NCI-H1417 (cell line): Measurements from ENCODE around the gene TNC.

ENCODE experiments used
- DNase-seq, 3 experiments: peaks; one replicate each; lab custom pipeline; 2025; lab: John Stamatoyannopoulos, UW

The TNC gene

DNA sequence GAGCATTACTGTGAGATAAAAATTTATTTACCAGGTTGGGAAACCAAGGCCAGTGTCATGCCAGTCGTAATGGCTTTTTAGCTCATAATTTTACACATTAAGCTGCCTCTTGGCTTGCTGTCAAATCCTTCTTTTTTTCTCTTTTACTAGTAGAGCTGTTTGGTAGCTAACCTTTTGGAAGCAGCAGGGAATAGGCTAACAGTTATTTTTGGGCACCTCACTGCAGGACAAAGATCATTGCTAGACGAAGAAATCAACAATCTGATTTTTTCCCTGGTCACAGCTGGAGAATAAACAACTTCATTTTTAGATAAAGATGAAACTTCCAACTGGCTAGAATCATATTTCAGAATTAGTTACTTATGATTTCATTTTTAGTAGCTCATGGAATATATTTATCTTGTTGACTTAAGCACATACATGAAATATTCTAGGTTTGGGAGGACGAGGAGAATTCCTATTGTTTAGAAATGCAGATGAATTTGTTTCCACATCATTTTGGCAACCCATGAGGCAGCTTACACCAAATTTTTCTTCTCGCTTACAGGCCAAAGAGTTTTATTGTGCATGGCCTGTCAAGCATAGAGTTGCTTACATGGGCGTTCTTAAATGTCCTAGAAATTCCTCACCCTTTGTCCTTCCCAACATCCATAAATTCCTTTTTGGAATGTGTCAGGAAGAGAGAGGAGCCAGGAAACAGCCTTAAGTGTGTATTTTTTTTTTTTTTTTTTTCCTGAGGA lies 19.6 kb downstream of the TNC start:
- DNase-seq, result no peak

DNA sequence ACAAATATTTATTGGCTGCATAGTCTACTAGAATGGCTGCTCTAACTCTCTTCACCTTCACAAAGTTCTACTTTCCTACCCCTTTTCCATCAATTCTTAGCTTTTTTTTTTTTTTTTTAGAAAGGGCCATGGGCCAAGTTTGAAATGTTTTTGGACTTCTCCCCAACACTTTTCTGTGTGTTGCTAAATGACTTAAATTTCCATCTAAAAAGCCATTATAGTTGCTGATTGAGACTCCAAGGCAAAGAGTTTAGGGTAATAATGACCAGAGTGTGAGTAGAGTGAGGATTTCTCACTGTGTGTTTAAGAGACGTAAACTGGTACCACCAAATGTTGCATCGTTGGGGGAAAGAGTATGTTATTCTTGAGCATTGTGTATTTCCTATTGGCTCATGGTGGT lies 24.4 kb downstream of the TNC start:
- DNase-seq, result no peak

DNA sequence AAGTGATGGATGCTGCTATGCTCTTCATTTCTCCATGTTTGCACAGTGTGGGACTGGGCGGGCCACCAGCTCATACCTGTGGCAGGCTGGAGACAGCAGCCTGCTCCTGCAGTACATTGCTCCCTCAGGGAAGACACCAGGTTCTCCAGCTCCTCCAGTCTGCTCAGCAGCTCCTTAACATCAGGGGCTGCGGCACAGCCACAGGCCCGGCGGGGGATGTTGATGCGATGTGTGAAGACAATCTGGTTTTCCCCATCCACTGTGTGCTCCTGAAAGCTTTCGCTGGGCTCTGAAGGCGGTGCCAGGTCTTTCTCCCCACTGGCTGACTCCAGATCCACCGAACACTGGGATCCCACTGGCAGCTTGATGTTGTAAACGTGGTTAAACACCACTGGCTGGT lies 27.5 kb downstream of the TNC start:
- DNase-seq, result no peak

DNA sequence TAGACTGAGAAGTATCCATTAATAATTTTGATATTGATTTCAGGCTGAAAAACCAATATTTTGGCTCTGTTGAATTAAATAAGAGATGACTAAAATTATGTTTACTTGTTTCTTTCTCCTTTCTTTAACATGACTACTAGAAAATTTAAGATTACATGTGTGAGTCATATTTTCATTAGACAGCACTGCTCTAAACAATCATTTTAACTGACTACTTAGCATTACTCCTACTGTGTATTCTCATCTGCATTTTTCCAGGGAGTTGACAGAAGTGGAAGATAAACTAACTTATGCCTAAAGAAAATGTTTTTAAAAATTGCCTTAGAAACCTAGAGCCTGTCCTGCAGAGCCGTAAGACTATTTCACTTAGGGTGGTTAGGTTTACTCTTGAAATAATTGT lies 29.1 kb downstream of the TNC start:
- DNase-seq, result no peak

DNA sequence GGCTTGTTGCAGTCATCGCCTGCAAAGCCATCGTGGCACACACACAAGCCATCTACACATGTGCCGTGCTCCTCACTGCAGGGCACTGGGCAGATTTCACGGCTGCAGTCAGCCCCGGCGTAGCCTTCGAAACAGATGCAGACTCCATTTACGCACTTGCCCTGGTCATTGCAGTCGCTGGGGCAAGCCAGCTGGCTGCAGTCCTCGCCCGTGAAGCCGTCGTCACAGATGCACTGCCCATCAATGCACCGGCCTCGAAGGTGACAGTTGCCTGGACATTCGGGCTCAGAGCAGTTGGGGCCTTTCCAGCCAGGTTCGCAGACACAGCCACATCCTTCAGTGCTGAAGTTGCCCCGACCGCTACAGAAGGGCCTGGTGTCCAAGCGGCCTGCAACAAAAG lies 31.1 kb downstream of the TNC start:
- no peak for DNase-seq

DNA sequence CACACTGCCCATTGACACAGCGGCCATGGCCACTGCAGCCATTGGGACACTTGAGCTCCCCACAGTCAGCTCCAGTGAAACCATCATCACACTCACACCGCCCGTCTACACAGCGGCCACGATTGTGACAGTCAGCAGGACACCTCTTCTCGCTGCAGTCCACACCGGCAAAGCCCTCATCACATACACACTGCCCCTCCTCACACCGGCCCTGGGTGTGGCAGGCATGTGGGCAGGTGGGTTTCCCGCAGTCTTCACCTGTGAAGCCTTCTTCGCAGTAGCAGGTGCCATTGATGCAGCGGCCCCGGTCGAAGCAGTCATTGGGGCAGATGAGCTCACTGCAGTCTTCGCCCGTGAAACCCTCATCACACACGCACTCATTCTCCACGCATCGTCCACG lies 31.5 kb downstream of the TNC start:
- DNase-seq, result no peak

DNA sequence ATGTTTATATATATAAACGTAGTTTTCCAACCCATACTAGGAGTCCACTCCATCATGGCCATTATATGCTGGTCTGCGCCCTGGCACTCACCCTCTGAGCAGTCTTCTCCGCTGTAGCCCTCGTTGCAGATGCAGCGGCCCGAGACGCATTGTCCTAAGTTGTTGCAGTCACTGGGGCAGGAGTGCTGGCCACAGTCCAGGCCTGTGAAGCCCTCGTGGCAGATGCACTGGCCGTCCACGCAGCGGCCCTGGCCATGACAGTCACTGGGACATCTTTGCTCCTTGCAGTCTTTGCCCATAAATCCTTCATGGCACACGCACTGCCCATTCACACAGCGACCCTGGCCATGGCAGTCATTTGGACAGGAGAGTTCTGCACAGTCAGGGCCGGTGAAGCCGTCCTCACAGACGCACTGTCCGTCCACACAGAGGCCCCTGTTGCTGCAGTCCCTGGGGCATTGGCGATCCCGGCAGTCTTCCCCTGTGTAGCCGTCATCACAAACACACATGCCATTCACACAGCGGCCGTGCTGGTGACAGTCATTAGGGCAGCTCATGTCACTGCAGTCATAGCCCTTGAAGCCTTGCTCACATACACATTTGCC lies 32.1 kb downstream of the TNC start:
- DNase-seq, result no peak

DNA sequence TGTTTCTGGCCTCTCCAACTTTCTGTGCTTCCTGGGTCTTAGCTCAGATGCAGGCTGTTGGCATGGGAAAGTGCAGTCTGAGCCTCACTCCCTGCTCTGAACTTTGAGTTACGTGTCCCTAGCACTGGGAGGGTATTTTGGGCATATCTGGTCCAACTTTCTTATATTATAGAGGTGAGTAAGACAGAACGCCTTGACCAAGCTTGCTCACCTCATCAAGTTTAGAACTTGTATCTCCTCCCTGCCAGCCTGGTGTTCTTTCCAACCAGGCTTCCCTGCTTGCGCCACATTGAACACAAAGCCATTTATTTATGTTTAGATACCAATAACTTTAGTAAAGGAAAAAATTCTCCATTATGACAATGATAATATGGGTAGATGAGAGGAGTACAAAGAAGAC lies 33.2 kb downstream of the TNC start:
- DNase-seq, result no peak

DNA sequence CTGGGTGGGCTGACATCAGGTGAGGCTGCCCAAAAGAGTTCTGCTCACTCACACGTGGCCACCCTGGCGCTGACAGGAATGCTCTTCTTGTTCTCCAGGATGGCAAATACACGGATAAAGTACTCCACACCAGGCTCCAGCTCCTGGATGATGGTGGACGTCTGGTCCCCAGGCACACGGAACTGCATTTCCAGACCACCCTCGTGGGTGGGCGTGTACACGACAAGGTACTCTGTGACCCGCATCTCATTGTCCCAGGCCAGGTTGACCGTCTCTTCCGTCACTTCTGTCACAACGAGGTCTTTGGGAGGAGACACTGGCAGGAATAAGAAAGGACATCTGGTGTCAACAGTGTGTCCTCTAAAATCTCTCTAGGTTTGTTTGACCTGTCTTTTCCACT lies 33.8 kb downstream of the TNC start:
- DNase-seq, result no peak

DNA sequence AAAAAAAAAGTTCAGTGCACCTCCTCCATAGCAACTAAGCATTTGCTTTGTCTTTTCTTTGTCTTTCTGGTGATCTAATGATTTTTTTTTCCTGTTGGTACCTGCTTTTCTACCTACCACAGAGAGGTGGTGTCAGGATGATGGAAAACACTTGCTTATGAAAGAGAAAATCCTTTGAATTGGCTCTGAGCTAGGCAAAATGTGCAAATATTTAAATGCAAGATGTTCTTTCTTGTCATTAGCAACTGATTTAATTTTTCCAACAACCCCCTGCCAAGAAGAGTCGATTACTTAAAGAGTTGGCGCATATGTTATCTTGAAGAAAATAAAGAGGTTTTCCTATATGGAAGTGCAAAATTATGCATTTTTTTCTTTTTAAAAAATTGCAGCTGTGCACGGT lies 37.7 kb downstream of the TNC start:
- DNase-seq, result no peak

DNA sequence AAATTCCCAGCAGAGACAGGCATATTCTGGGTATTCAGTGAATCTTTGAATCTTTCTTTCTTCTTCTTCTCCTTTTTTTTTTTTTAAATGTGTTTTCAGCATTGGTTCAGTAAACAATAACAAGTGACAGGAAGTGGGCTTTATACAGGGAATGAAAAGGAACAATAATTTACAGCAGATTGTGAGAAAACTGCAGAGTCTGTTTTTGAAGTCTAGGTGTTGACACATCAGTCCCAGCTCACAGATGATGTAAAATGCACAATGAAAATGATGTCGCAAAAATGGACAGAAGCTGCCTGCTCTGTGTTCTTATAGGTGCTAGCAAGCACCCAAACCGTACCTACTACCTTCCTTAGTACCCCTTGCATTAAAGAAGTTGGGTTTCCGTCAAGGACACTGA lies 38.8 kb downstream of the TNC start:
- no peak for DNase-seq

DNA sequence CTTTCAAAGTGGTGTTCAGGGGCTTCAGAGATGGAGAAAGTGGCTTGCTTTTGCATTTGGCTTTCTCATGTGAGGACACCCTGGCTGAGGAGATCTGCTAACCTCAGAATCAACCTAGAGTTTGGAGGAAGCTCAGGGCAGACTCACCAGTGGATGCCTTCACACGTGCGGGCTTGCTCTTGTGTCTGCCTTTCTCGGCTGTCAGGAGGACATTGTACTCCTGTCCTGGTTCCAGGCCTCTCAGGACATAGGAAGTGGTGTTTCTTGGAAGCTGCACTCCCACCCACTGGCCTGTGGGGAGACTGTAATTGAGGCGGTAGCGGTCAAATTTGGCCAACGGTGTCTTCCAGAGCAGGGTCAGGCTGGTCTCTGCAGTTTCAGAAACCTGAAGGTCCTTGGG lies 44.5 kb downstream of the TNC start:
- no peak for DNase-seq

DNA sequence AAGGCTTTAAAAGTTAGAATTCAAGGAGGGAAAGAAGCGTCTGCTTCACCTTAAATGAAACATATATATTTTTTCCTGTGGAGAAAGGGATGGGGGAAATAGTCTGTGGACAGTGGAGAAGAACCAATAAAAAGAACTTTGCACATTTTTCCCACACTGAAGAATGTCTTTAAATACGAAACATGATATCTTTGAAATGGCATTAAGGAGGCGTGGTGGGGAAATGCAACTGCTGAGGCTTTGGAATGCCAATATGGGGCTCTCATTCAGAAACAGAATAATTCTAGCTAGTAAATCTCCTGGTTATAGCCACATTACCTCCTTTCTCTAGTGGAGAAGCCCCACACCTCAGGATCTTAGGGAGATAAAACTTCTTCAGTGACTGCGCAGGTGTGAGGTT lies 46.8 kb downstream of the TNC start:
- no peak for DNase-seq

DNA sequence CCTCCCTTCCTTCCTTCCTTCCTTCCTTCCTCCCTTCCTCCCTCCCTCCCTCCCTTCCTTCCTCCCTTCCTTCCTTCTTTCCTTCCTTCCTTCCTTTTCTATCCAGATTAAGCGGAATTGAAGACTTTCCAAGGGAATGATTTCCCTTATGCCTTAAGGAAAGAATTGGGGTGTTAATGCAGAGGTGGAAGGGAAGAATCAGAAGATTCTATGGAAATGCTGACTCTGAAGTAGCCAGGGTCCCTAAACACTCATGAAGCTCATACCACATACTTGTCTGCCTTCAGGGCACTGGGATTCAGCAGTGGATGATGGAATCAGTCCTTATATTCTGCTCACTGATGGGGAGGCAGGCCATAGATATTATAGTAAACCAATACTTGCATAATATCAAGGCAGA lies 48.2 kb downstream of the TNC start:
- DNase-seq, result no peak

DNA sequence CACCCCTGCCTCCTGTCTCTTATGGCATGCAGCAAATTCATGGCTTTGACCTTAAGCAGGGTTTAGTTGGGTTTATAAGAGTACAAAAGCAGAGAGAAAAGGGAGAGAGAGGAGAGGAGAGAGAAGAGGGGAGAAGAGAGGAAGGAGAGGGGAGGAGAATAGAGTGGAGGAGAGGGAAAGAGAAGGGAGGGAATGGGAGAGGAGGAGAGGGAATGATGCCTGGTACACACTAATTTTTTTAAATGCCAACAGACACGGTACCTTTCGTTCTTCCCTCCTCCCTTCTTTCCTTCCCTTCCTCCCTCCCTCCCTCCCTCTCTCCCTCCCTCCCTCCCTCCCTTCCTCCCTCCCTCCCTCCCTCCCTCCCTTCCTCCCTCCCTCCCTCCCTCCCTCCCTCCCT lies 48.7 kb downstream of the TNC start:
- DNase-seq, result no peak

DNA sequence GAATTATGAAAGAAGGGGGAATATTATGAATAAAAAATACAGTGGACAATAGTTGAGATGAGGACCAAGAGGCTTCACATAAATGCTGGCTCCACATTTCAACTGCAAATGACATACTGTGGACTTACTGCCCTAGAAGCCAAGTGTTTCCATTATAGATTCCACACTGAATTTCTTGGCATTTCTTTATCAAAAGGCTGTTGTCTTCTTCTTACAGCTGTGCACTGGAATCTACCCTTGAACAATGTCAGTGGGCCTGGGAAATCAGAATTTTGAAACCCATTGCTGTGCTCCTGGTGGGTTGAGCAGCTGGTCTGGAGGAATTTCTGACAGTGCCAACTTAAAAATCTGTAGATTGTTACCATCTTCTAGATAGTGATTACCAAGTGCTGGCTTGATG lies 49.9 kb downstream of the TNC start:
- no peak for DNase-seq

DNA sequence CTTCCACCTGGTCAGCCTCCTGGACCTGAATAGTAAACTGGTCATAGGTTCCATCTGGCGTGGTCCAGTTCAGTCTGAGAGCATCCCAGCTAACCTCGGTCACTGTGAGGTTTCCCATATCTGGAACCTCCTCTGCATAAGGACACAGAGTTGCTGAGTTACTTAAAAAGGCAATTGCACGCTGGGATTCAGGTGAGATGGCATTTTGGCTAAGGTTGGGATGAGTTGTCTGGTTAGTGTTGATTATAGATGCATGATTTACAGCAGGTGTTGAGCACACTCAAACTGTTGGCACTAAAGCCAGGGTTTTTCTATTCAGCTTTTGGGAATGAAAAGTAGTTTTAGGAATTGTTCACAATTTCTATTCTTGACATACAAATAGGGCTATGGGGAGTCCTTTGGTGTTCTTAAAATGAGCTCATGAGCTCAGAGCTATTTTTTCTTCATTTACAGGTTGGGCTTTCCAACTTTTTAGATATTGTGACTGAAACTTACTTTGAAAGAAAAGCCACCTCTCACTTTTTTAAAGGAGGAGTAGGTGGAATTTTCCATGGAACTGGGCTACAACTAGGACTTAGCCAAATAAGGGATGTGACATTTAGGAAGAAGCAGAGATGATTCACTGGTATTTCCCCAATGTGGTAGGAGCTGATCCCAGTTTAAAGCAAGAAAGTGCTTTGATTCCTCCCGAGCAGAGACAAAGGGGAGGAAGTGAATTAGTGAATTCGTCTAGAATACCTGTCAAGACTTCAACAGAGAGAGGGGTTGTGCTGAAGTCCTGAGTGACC lies 54.7 kb downstream of the TNC start:
- DNase-seq, result no peak

DNA sequence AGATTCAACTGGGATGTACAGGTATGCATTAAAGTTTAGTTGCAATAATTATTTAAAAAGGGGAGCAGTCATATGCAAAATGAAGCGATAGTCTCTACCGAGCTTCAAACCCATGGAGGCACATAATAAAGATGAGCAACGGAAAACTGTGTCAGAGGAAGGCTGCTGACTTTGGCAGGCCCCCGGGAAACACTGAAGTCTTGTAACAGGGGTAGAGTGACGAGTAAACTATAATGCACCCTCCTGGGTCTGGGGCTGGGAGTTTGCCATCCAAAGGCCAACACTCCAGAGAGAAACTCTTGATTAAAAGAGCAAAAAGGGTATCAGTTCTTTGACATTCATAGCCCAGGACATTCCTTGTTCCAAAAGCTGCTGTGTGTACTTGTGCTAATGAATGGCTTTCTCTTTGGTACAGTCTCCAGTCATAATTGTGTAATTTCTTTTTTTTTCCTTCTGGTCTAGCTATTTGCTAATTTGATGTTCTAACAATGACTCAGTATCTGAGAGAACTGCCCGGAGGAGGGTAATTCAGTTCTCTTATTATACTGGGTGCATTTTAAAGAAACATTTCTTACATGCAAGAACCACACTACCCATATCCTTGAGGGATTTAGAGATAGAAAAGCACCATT lies 59.2 kb downstream of the TNC start:
- no peak for DNase-seq

DNA sequence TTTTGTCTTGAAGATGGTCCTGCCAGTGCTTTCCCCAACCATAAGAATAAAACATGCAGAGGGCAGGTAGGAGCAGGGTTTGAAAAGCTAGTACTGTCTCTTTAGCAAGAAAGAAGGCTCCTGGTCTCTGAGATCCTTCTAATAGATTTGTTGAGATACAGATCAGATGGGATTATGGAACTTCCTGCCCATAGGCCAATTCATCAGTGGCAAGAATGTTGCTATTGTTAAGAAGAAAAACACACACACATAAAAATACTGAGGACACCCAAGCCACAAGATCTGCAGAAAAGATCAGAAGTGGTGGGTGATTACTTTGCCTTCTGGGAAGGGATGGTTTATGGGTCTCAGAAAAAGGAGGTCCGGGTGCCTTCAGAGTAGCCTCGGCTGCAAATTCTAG lies 59.8 kb downstream of the TNC start:
- no peak for DNase-seq

DNA sequence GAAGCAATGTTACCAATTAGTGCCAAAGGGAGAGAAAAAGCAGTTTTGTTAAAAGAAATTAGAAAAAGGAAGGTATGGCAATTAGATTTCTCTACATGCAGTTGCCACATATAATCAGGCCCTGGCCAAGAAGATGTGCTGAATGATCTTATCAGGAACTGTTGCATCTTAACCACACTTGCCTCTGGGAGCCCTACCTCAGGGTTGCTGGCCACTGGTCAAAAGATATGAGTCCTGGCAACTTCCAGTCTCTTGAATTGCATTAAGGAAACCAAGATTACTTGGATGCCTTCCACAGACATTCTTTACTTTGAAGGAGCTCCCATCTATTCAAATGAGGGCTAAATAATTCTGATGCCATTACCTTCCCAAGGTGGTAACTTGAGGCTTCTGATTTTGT lies 60.4 kb downstream of the TNC start:
- no peak for DNase-seq

DNA sequence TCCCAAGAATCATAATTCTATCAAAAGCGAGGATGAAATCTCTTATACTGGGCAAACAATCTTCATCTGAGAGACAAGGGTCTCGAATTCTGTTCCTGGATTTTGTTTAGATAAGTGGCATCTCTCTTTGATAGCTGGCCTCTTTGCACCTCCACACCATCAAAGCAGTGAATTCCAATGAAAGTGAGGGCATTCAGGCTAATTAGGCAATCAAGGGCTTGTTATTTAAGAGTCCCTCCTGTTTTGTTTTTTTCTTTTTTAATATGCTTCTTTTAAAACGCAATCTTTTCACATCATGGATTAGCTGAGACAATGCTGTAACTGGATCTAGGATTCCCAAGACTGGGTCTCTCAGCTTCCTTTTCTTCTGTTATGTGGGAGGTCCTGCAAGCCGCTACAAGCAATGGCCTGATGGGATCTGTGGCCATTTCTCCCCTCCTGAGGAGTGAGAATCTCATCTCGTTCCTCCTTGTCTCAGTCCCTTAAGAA lies 67.9 kb downstream of the TNC start:
- DNase-seq, result no peak

DNA sequence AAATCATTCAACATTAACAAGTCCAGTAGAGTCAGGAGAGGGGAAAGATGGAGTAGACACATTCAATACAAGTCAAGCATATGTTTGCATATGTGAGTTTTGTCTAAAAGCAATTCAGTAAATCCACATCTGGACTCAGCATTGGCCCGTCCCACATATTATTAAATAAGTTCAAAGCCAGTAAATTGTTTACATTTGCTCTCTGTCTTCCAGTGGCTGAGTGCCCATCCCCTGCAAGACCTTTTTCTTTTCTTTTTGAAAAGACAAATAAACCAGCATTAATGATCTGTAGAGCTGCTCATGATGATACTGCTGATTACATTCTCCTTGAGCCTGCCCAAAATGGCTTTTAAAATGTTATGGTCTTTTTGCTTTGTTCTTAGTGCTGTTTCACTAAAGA lies 71.1 kb downstream of the TNC start:
- no peak for DNase-seq

DNA sequence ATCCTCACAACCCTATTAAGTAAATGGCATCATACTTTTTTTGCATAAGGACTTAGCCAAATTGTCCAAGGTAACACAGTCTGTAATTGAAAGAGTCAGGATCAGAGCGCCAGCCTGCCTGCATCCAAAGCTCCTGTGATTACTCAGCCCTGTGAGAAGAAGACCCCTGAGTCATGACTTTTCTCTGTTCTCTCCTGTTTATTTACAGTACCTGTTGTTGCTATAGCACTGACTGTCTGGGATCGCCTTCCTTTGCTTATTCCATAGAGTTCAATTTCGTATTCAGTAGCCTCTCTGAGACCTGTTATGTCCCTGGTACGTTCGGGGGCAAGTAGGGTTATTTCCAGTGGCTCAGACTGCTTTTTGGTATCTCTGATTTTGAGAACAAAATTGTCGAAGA lies 71.8 kb downstream of the TNC start:
- no peak for DNase-seq
